NCI-H69 (cell line): ENCODE results near the gene NDUFA12.
A peak's percentile ranks its signal among the peaks of the same experiment; 100 is the strongest.
"Not testable (repeated sequence)": the region's sequence is repeated elsewhere in the genome, so short reads cannot be mapped to it uniquely, and the experiment has no call there.

Experiments
- DNase-seq: peaks from one replicate; lab custom pipeline; 2025; lab: John Stamatoyannopoulos, UW

NDUFA12 gene

DNA sequence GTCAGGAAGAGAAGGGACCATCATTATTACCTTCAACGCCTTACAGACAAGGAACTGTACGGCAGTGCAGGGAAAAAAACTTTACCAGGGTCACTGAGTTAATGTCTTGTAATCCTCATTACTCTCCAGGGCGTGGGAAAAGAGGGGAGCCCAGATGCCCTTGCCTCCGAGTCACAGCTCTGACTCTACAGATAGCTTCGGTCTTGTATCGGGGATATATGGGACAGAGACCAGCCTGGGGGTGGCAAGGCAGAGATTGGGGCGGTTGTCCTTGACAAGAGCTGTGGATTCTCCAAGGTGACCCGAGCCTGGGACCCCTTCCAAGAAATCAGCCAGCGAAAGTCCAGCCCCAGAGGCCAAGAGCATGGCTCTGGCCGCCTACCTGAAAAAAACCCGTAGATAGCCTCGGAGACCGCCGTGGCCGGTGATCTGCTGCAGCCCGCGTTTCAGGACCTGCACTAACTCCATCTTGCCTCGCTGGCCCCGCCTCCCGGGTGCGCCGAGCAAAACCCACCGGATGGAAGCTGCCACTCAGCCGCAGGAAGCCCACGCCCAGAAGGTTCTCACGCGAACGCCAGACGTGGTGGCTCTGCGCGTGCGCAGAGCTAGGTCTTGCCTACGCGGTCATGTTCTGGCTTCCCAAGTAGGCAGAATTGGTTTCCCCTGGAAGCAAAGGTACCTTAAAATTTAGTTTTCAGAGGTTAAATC lies at the start of gene NDUFA12:
TSS of gene NDUFA12 (minus strand) at position 485 of the 708 bp plus-strand sequence. CDS start at position 468, 17 bp downstream.
- DNase-seq: peak; percentile 98

GRCh38 chr12:95051241-95051640 lies 47.7 kb upstream of the NDUFA12 start:
- no peak for DNase-seq

- no peak for DNase-seq
These were observed 34.4 kb upstream of the NDUFA12 start for GRCh38 chr12:95037906-95038305.

DNA sequence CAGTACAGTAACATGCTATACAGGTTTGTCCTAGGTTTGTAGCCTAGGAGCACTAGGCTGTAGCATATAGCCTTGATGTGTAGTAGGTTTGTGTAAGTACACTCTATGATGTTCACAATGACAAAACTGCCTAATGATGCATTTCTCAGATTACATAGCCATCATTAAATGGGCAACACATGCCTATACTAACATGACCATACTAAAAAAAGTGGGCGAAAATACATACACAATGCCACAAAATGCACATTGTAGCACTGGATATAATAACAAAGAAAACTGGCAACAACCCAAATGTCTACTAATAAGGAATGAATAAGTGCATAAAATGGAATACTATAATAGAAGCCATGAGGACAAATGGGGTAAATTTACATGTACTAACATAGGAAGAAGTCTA lies 31.3 kb upstream of the NDUFA12 start:
- no peak for DNase-seq

GRCh38 chr12:95022477-95022876 lies 19.0 kb upstream of the NDUFA12 start:
- DNase-seq: no peak

- DNase-seq: no peak
These were observed 14.0 kb upstream of the NDUFA12 start for GRCh38 chr12:95017482-95017881.

DNA sequence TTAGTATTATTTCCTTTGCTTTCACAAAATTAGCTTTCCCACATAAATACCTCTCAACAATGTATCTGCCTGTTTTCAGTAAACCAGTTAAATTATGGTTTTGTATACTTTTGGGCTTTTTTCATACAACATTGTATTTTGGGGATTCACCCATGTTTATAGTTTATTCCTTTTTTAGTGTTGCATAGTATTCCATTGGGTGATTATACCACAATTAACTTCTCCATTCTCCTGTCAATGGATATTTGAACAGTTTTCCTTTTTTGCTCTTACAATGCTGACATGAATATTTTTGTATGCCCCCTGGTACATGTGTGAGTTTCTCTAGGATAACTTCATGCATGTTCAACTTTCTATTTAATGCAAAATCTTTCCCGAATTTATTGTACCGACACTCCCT lies 12.6 kb upstream of the NDUFA12 start:
- no peak for DNase-seq

- no peak for DNase-seq
These were observed 11.1 kb upstream of the NDUFA12 start for GRCh38 chr12:95014554-95014953.

DNA sequence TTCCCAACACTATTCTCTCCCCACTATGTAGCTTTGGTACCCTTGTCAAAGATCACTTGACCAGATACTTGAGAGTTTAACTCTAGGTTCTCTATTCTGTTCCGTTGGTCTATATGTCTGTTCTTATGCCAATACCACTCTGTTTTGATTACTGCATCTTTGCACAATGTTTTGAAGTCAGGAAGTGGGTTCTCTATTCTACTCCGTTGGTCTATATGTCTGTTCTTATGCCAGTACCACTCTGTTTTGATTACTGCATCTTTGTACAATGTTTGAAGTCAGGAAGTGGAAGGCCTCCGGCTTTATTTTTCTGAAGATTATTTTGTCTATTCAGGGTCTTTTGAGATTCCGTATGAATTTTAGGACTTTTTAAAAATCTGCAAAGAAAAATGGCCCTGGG lies 2.7 kb upstream of the NDUFA12 start:
- DNase-seq: no peak

- no peak for DNase-seq
These were observed 1.1 kb upstream of the NDUFA12 start for GRCh38 chr12:95004610-95005009.

DNA sequence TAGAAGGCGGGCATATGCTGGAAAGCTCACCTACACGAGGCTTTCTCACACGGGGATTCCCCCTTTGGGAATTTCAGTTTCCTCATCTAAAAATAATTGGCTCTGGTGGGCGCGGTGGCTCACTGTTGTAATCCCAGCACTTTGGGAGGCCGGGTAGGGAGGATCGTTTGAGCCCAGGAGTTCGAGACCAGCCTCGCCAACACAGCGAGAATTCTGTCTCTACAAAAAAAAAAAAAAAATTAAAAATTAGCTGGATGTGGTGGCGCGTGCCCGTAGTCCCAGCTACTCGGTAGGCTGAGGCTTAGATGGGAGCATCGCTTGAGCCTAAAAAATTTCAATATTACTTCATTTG lies 400 bp upstream of the NDUFA12 start:
- no peak for DNase-seq

- no peak for DNase-seq
These were observed 743 bp downstream of the NDUFA12 start for GRCh38 chr12:95002754-95003153.

- no peak for DNase-seq
These were observed 5.2 kb downstream of the NDUFA12 start for GRCh38 chr12:94998326-94998725.

GRCh38 chr12:94997726-94998125 lies 5.8 kb downstream of the NDUFA12 start:
- DNase-seq: no peak

GRCh38 chr12:94997061-94997460 lies 6.4 kb downstream of the NDUFA12 start:
- DNase-seq: no peak

GRCh38 chr12:94994312-94994711 lies 9.2 kb downstream of the NDUFA12 start:
- no peak for DNase-seq

- DNase-seq: not testable (repeated sequence)
These were observed 9.6 kb downstream of the NDUFA12 start for GRCh38 chr12:94993855-94994254.

DNA sequence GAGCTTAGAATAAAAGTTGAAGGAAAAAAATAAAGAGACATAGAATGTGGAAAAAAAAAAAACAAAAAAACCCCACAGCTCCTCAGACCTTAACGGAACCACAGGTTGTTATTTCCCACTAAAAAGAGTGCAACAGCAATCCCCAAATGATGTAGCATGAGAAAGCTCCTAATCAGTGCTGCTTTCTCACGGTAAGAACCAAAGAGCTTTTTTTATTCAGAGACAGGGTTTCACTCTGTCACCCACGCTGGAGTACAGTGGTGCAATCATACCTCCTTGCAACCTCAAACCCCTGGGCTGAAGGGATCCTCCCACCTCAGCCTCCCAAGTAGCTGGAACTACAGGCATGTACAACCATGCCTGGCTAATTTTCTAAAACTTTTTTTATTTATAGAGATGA lies 13.3 kb downstream of the NDUFA12 start:
- no peak for DNase-seq

DNA sequence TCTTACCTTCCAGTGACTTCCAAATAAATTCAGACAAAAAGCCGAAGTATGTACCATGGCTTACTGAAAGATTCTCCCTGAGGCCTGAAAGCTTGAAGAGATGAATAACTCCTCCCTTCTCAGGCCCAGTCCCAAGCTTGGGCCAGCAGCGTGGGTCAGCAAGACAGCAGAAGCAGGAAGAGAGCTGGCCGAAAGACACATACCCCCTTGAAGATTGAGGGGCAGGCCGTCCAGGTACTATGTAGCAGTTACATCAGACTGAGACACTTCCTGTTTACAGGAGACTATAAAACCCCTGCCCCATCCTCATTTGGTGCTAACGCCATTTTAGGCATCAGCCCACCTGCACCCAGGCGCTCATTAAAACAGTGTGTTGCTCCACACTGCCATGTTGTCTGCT lies 15.0 kb downstream of the NDUFA12 start:
- DNase-seq: no peak

DNA sequence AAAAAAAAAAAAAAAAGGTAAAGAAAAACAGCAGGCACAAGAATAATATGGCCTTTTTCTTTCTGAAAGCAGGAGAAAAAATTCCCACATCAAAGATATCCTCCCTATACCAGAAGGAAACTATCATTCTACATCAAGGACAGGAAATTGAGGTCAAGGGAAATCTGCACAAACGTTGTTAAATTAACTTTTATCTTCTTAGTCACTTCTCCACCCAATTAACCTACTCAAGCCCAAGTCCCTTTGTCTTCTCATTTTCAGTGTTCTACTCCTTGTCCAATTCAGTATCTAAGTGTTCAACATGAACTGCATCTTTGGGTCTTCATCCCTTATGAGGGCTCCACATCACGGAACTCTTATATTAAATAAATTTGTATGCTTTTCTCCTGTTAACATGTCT lies 15.7 kb downstream of the NDUFA12 start:
- no peak for DNase-seq

- no peak for DNase-seq
These were observed 16.3 kb downstream of the NDUFA12 start for GRCh38 chr12:94987076-94987669.

DNA sequence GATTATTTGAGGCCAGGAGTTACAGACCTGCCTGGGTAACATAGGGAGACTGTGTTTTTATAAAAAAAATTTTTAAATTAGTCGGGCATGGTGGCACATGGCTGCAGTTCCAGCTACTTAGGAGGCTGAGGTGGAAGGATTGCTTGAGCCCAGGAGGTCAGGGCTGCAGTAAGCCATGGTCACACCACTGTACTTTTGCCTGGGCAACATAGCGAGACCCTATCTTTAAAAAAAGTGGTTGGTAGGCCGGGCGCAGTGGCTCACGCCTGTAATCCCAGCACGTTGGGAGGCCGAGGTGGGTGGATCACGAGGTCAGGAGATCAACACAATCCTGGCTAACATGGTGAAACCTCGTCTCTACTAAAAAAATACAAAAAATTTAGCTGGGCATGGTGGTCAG lies 18.4 kb downstream of the NDUFA12 start:
- not testable (repeated sequence) for DNase-seq

DNA sequence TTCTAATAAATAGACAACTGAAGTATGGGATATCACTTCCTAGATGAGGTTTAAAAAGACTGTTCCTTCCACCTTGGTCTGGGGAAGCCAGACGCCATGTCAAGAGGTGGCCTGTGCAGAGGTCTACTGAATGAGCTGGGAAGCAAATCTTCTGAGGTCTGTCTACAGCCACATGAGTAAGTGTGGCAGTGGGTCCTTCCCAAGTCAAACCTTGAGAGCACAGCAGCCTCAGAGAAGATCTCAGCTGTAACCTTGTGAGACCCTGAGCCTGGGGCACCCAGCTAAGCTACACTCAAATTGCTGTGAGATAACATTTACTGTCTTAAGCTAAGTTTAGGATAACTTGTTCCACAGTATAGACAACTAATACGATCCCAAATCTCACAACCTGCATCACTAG lies 20.2 kb downstream of the NDUFA12 start:
- no peak for DNase-seq

GRCh38 chr12:94982456-94982855 lies 21.0 kb downstream of the NDUFA12 start:
- DNase-seq: no peak
